Activated CD8-positive, alpha-beta memory T cell treated with anti-CD3 and anti-CD28 coated beads for 4 hours (primary cell): Measurements from ENCODE around the gene GAL3ST2.
"Not testable (repeated sequence)": the region's sequence is repeated elsewhere in the genome, so short reads cannot be mapped to it uniquely, and the experiment has no call there.

Experiments
- DNase-seq, 2 donors: peaks; one replicate each; pipeline ENCODE4 v3.0.0-alpha.2; 2020; ENCODE audit warnings: low read depth in 2 of 2

The GAL3ST2 gene

GRCh38 chr2:241808721-241809382, 32.2 kb downstream of the GAL3ST2 start, which contains the start of gene NEU4:
TSS of gene NEU4 (plus strand) at chr2:241809193. CDS start at chr2:241814485, 5,292 bp downstream.
- DNase-seq: no peak

- DNase-seq: no peak
These were observed 33.0 kb downstream of the GAL3ST2 start for GRCh38 chr2:241809383-241810306.

DNA sequence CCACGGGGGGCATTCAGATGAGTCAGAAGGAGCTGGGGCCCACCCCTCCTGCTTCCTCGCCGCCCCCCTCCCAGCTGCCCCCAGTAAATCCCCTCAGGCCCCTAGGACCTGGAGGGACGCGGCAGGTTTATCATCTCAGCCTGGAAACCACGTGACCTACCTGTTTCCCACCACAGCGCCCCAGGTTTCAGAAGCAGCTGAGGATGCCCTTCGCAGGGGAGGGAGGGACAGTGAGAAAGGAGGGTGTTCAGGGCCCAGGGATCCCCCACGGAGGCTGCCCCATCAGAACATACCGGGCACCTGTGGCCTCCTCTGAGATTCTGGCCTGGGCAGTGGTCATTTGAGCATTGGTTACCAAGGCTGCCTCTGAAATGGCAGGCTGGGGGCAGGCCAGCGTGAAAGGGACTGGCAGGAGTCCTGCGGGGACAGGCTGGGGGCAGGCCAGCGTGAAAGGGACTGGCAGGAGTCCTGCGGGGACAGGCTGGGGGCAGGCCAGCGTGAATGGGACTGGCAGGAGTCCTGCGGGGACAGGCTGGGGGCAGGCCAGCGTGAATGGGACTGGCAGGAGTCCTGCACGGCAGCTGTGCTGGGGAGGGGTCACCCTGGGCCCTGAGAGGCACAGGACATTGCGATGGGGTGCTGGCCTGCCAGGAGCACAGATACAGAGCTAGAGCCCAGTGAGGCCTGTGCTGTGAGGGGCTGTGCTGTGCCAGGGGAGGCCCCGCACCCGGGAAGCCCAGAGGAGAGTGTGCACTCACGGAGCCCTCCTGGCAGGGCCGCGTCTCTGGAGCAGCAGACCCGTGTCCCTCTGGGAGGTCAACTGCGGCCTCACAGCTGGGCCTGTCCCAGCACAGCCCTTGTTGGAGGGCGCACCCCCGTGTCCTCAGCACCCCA, 33.9 kb downstream of the GAL3ST2 start:
- no peak for DNase-seq

DNA sequence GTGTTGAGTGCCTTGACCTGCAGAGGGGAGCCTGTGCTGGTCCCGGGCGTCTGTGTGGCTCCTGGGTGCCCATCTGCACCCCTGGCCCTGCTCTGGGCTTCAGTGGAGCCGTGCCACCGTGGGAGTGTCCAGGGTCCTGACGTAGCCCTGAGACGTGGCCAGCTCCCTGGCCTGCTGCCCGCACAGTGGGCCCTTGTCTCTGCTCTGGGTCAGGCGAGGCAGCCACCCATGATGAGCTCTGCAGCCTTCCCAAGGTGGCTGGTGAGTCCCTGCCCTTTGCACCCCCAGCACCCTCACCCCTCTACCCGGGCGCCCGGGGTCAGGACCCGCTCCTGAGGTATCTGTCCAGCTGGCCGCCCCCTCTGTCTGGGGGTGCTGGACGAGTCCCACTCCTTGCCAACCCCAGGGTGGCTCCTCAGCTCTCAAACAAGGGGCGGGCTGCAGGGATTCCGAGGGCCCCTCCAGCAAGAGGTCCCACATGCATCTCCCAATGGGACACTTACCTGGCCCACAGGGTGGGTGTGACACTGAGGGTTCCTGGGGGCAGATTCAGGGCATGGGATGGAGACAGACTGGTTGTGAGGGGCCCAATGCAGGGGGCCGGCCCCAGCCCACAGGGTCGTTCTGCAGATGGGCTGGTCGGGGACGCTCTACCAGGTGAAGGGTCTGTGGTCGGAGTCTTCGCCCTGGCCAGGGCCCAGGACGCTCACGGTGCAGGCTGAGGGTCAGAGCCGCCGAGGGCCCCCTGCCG, 34.8 kb downstream of the GAL3ST2 start:
- DNase-seq: no peak

DNA sequence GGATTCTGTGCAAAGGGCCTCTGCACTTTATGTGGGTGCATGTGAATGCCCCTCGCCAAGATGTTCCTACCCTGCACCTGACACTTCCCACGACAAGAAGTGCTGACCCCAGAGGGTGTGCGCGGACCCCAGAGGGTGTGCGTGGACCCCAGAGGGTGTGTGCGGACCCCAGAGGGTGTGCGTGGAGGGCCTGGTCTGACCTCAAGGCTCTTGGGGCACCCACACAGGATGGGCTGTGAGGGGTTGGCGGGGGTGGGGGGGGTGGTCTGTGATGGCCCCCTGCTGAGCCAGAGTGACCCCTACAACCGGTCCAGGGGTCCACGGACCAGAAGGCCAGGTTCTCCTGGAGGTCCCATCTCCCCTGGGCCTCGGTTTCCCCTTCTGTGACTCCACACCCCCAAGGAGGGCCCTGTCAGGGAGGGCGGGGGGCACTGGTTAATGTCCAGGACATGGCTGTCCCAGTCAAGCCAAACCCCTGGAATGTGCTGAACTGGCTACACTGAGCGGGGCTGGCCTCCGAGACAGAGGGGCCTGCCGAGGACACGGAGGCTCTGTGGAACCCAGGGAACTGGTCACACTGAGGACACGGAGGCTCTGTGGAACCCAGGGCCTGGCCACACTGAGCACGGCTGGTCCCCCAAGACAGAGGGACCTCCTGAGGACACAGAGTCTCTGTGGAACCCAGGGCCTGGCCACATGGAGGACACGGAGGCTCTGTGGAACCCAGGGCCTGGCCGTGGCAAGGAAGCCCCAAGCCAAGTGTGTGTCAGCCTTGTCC, 35.5 kb downstream of the GAL3ST2 start:
- no peak for DNase-seq

DNA sequence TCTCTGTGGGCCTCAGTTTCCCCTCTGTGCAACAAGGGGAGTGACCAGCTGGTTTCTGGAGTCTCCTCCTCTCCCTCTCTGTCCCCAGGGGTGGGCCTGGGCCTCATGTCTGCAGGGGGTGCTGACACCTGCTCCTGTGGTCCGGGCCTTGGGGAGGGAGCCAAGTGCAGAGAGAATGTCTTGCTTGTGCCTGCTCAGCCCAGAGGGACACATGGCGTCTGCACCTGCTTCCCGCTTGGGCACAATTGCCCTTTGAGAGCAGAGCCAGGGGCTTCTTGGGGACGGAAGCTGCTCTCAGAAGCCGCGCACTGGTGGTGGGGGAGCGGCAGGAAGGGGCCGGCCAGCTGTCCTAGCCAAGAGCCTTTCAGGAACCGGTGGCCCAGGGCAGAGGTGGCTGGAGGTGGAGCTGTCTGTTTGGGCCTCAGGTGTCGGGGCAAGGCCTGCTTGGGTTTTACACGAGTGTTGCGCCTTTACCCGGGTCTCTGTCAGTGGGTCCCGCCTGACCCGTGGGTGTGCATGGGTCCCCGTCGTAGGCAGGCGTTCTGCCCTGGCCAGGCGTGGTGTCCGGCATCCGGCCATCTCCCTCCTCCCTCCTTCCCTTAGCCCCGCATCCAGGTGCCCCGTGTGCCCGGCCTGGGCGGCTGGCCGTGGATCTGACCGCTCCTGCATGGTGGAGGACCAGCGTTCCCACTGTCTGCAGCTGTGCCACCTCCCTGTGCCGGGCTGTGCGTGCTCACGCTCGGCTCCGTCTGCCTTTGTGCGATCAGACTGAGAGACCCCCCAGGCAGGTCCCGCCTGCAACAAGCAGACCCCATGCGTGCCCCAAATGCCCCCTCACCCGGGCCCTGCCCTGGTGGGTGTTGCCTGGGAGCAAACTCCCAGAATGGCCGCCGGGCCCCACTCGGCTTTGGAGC, 36.4 kb downstream of the GAL3ST2 start:
- DNase-seq: no peak

- no peak for DNase-seq
These were observed 37.2 kb downstream of the GAL3ST2 start for GRCh38 chr2:241813644-241814392.

- DNase-seq: no peak
These were observed 37.7 kb downstream of the GAL3ST2 start for GRCh38 chr2:241814393-241814642.

DNA sequence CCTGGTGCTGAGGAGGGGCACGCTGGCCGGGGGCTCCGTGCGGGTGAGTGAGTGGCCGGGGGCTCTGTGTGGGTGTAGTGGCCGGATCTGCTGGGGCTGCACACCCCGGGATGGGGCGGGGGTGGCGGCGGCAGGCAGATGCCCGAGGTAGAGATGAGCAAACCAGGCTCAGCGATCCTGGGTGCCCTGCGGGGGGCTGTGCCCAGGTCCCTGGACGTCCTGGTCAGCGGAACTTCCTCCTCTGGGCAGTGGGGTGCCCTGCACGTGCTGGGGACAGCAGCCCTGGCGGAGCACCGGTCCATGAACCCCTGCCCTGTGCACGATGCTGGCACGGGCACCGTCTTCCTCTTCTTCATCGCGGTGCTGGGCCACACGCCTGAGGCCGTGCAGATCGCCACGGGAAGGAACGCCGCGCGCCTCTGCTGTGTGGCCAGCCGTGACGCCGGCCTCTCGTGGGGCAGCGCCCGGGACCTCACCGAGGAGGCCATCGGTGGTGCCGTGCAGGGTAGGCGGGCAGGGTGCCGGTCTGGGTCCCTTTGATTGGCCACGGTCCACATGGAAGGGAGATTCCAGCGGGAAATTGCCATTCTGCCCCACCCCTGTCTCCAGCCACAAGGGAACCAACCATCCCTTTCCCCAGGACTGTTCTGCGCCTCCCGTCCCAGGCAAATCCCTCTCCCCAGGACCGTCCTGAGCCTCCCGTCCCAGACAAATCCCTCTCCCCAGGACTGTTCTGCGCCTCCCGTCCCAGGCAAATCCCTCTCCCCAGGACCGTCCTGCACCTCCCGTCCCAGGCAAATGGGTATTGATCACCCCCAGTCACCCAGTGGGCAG, 38.2 kb downstream of the GAL3ST2 start:
- DNase-seq: no peak

DNA sequence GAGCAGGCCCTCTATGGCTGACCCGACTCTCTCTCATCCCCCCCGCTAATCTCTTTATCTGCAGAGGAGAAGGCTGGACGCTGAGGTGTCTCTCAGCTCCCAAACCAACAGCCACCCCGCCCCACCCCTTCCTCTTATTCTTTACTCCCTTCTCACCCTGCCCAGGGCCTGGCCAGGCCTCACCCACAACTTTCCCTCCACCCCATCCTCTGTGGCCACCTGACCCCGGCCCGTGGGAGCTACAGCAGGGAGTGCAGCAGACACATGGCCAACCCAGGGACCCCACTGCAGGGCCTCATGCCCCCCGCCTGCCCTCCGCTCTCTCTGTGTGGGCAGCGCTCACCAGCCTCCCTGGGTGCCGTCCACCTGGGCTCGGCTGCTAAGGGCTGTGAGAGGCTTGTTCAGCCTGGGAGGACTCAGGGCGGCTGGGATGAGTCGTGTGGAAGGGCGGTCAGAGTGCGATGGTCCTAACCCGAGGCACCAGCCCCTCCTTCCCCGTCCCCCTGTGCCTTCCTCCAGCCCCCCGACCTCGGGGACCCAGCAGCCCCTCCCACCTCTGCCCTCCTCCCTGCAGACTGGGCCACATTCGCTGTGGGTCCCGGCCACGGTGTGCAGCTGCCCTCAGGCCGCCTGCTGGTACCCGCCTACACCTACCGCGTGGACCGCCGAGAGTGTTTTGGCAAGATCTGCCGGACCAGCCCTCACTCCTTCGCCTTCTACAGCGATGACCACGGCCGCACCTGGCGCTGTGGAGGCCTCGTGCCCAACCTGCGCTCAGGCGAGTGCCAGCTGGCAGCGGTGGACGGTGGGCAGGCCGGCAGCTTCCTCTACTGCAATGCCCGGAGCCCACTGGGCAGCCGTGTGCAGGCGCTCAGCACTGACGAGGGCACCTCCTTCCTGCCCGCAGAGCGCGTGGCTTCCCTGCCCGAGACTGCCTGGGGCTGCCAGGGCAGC, 39.1 kb downstream of the GAL3ST2 start:
- no peak for DNase-seq

DNA sequence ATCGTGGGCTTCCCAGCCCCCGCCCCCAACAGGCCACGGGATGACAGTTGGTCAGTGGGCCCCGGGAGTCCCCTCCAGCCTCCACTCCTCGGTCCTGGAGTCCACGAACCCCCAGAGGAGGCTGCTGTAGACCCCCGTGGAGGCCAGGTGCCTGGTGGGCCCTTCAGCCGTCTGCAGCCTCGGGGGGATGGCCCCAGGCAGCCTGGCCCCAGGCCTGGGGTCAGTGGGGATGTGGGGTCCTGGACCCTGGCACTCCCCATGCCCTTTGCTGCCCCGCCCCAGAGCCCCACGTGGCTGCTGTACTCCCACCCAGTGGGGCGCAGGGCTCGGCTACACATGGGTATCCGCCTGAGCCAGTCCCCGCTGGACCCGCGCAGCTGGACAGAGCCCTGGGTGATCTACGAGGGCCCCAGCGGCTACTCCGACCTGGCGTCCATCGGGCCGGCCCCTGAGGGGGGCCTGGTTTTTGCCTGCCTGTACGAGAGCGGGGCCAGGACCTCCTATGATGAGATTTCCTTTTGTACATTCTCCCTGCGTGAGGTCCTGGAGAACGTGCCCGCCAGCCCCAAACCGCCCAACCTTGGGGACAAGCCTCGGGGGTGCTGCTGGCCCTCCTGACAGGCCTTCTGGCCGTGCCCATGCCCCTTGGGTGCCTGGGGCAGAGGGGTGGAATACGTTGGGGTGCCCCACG, 40.0 kb downstream of the GAL3ST2 start:
- no peak for DNase-seq

DNA sequence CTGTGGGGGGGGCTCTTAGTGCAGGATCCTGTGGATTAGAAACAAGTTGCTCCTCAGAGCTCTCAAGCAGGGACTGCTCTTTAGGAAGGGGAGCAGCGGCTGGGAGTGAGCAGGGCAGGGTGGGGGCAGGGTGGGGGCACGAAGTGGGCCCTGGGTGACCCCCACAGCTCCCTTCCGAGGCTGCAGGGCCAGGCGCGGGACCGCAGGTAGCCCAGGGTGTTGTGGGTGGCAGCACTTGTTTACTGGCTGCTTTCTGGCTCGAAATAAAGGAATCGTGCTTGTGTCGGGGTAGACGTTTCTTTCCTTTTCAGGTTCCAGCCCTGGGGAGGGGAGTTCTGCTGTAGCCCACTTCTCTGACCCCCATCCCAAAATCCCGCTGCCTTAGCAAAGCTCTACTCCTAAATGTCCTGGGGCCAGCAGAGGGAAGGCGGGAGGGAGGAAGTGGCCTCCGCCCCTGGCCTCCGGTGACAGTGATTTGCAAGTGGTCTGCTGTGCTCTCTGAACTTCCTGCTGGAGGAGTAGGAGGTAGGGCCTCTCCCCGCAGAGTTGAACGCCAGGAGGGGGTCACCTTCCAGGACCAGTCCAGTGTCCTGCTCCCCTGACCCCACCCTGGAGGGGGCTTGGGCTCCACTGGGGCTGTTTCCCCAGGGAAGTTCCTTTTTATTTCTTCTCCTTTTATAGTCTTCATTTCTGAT, 40.7 kb downstream of the GAL3ST2 start:
- no peak for DNase-seq

DNA sequence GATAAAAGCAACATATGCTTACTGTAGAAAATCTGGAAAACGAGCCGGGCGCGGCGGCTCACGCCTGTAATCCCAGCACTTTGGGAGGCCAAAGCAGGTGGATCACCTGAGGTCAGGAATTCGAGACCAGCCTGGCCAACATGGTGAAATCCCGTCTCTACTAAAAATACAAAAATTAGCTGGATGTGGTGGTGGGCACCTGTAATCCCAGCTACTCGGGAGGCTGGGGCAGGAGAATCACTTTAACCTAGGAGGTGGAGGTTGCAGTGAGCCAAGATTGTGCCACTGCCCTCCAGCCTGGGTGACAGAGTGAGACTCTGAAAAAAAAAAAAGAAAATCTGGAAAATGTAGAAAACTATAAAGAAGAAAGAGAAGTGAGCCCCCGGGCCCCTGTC, 41.2 kb downstream of the GAL3ST2 start:
- not testable (repeated sequence) for DNase-seq

DNA sequence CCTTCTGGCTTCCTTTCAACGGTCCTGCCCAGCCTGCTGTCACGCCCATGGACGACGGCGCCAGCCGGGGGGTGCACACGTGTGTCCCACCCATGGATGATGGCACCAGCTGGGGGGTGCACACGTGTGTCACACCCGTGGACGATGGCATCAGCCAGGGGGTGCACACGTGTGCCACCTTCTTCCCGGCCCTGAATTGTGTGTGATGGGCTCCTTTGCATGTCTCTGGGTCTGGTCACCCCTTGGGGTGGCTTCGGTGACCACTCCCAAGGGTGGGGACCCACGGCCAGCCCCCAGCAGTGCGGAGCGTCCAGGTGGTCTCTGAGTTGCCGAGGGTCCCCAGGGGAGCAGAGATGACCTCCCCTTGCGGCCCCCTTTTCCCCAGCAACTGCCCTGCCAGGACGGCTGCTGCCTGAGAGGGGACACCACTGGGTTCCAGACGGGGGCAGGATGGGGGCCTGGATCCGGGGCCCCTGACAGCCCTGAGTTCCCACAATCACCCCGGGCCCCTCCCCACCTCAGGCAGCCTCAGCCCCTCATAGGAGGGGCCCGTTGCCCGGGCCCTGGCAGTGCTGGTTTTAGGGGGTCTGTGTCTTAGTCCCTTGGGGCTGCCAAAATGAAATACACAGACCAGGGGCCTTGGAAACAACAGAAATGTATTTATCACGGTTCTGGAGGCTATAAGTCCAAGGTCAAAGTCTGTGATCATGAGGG, 41.8 kb downstream of the GAL3ST2 start:
- DNase-seq: no peak

- no peak for DNase-seq
These were observed 42.3 kb downstream of the GAL3ST2 start for GRCh38 chr2:241818943-241819270.
